HEK293 (cell line): ENCODE data around the gene ADGRD1.

Source experiments
- CTCF ChIA-PET: fragments of 350-600 bp; formaldehyde crosslinking; extraction: SDS; loops from one replicate; lab custom pipeline; 2021; ENCODE audit warnings: antibody characterized with exemption; lab: Yijun Ruan, JAX
- POLR2A ChIA-PET: fragments of 300-600 bp; formaldehyde crosslinking; extraction: SDS; loops from one replicate; lab custom pipeline; 2020; ENCODE audit warnings: antibody characterized with exemption, inconsistent platforms; lab: Yijun Ruan, JAX
- H3K27ac ChIP-seq: fragments of 200-500 bp; sonication (Bioruptor generic); 2 replicates; pipeline ENCODE4 v1.5.1; 2014; ENCODE audit warnings: low read depth, low read length, control low read depth, inconsistent platforms; ENCODE audit errors: extremely low read depth
- H3K36me3 ChIP-seq, 2 experiments: fragments of 200-500 bp in 1 of 2; sonication (Bioruptor generic) in 1 of 2; 1 replicate in 1 of 2; 2 replicates in 1 of 2; pipeline ENCODE4 v1.5.1; 2014 to 2017; ENCODE audit warnings: inconsistent platforms in 2 of 2, low read length in 2 of 2; ENCODE audit not compliant: control insufficient read depth in 2 of 2, insufficient read depth in 1 of 2
- H3K4me1 ChIP-seq: fragments of 200-500 bp; sonication (Bioruptor generic); 2 replicates; pipeline ENCODE4 v1.5.1; 2014; ENCODE audit warnings: mild to moderate bottlenecking, low read length, inconsistent platforms; ENCODE audit not compliant: control insufficient read depth, insufficient read depth
- H3K4me3 ChIP-seq: 2 replicates; pipeline ENCODE4 v1.5.1; 2011; ENCODE audit warnings: low read depth, mild to moderate bottlenecking, control low read depth, low read length, moderate library complexity
- H3K9me3 ChIP-seq: fragments of 200-500 bp; sonication (Bioruptor generic); 2 replicates; pipeline ENCODE4 v1.5.1; 2014; ENCODE audit warnings: low read depth, low read length, inconsistent platforms; ENCODE audit not compliant: control insufficient read depth, insufficient read depth
- GFI1B ChIP-seq: fragments of 450-650 bp; formaldehyde crosslinking; IDR thresholded peaks from 2 replicates; pipeline ENCODE4 v1.5.1; 2016; ENCODE audit warnings: missing biosample characterization, missing genetic modification characterization
- HIC1 ChIP-seq: fragments of 450-650 bp; formaldehyde crosslinking; IDR thresholded peaks from 2 replicates; pipeline ENCODE4 v1.5.1; 2016; ENCODE audit warnings: missing biosample characterization, missing genetic modification characterization
- ZBTB26 ChIP-seq: fragments of 450-650 bp; formaldehyde crosslinking; optimal IDR thresholded peaks from 2 replicates; pipeline ENCODE3; 2016; ENCODE audit warnings: missing biosample characterization, mild to moderate bottlenecking, missing genetic modification characterization
- ZNF157 ChIP-seq: fragments of 450-650 bp; formaldehyde crosslinking; IDR thresholded peaks from 2 replicates; pipeline ENCODE4 v1.5.1; 2016; ENCODE audit warnings: missing biosample characterization, missing genetic modification characterization
- ZNF16 ChIP-seq: fragments of 450-650 bp; formaldehyde crosslinking; IDR thresholded peaks from 2 replicates; pipeline ENCODE4 v1.5.1; 2016; ENCODE audit warnings: low read depth, missing biosample characterization, missing genetic modification characterization
- ZNF184 ChIP-seq: fragments of 450-650 bp; IDR thresholded peaks from 2 replicates; pipeline ENCODE4 v1.5.1; 2018; ENCODE audit warnings: missing biosample characterization, mild to moderate bottlenecking, missing genetic modification characterization
- ZNF292 ChIP-seq: fragments of 450-650 bp; formaldehyde crosslinking; IDR thresholded peaks from 2 replicates; pipeline ENCODE4 v1.5.1; 2016; ENCODE audit warnings: low read depth, missing biosample characterization, missing genetic modification characterization, borderline replicate concordance
- ZNF501 ChIP-seq: fragments of 450-650 bp; formaldehyde crosslinking; IDR thresholded peaks from 2 replicates; pipeline ENCODE4 v1.5.1; 2016; ENCODE audit warnings: missing biosample characterization, missing genetic modification characterization
- ZNF610 ChIP-seq: fragments of 450-650 bp; formaldehyde crosslinking; IDR thresholded peaks from 2 replicates; pipeline ENCODE4 v1.5.1; 2016; ENCODE audit warnings: missing biosample characterization, missing genetic modification characterization, borderline replicate concordance
- ZNF629 ChIP-seq: fragments of 450-650 bp; formaldehyde crosslinking; IDR thresholded peaks from 2 replicates; pipeline ENCODE4 v1.5.1; 2017; ENCODE audit warnings: missing biosample characterization, missing genetic modification characterization
- ZNF658 ChIP-seq: fragments of 450-650 bp; formaldehyde crosslinking; IDR thresholded peaks from 2 replicates; pipeline ENCODE4; 2016; ENCODE audit warnings: missing biosample characterization, missing genetic modification characterization

The ADGRD1 gene

GRCh38 chr12:130966443-130967030 is 12.8 kb downstream of the ADGRD1 start:
- Histone ChIP-seq H3K9me3 (no peaks in the 10 kb centered on the region), H3K4me3 (no peak overlapping the region), H3K27ac (no peak overlapping the region), H3K4me1 (no peaks in the 10 kb centered on the region), H3K36me3 (no peaks in the 10 kb centered on the region)
- CTCF ChIA-PET: no interaction called here
- POLR2A ChIA-PET: no interaction called here
- no peak for TF ChIP-seq ZNF16

GRCh38 chr12:130967636-130968035 is 13.9 kb downstream of the ADGRD1 start:
- Histone ChIP-seq H3K36me3 (no peaks in the 10 kb centered on the region), H3K9me3 (no peaks in the 10 kb centered on the region), H3K4me1 (no peaks in the 10 kb centered on the region), H3K4me3 (no peak overlapping the region), H3K27ac (no peak overlapping the region)
- ChIA-PET CTCF (no interaction called here), POLR2A (no interaction called here)
- TF ChIP-seq ZBTB26 (tag by site-specific recombination) (no peak), ZNF292 (no peak), ZNF501 (no peak), GFI1B (tag by site-specific recombination) (no peak), ZNF629 (tag by site-specific recombination) (no peak), ZNF658 (tag by site-specific recombination) (no peak)

- Histone ChIP-seq H3K4me1 (no peaks in the 10 kb centered on the region), H3K36me3 (no peaks in the 10 kb centered on the region), H3K27ac (no peak overlapping the region), H3K4me3 (no peak overlapping the region), H3K9me3 (no peaks in the 10 kb centered on the region)
- ChIA-PET CTCF (no interaction called here), POLR2A (no interaction called here)
- TF ChIP-seq ZNF184 (tag by site-specific recombination) (no peak), ZNF157 (tag by site-specific recombination) (no peak)
Observed at GRCh38 chr12:130968611-130969010, 14.9 kb downstream of the ADGRD1 start.

GRCh38 chr12:130969223-130969622 is 15.5 kb downstream of the ADGRD1 start:
- Histone ChIP-seq H3K27ac (no peak overlapping the region), H3K4me1 (no peaks in the 10 kb centered on the region), H3K4me3 (no peak overlapping the region), H3K9me3 (no peaks in the 10 kb centered on the region), H3K36me3 (no peaks in the 10 kb centered on the region)
- ChIA-PET POLR2A (no interaction called here), CTCF (no interaction called here)
- TF ChIP-seq HIC1 (tag by site-specific recombination) (no peak), ZNF658 (tag by site-specific recombination) (no peak), ZNF629 (tag by site-specific recombination) (no peak), ZNF610 (tag by site-specific recombination) (peak; percentile 98)
